Osteocyte (in vitro differentiated cells): ENCODE measurements around the gene COL4A6. TPM values are rescaled to one million over a fixed set of nuclear protein-coding genes. Genes with fewer than 3 reads are reported as not detected.

ENCODE experiments used
- DNase-seq: peaks from one replicate; pipeline ENCODE4 v3.0.0; 2021; ENCODE audit warnings: mixed read lengths; ENCODE audit not compliant: unreplicated experiment; ENCODE audit errors: extremely low spot score
- H3K27ac Mint-ChIP-seq: one replicate; pipeline ENCODE4 v1.8.0; 2021; ENCODE audit warnings: mild to moderate bottlenecking, mixed read lengths; ENCODE audit not compliant: unreplicated experiment
- H3K27me3 Mint-ChIP-seq: one replicate; pipeline ENCODE4 v1.8.0; 2021; ENCODE audit warnings: mixed read lengths; ENCODE audit not compliant: unreplicated experiment
- H3K36me3 Mint-ChIP-seq: one replicate; pipeline ENCODE4 v1.8.0; 2021; ENCODE audit warnings: mixed read lengths; ENCODE audit not compliant: unreplicated experiment
- H3K4me1 Mint-ChIP-seq: one replicate; pipeline ENCODE4 v1.8.0; 2021; ENCODE audit warnings: mixed read lengths; ENCODE audit not compliant: unreplicated experiment
- H3K4me3 Mint-ChIP-seq: one replicate; pipeline ENCODE4 v1.8.0; 2021; ENCODE audit warnings: mild to moderate bottlenecking, moderate library complexity, mixed read lengths; ENCODE audit not compliant: unreplicated experiment
- H3K9me3 Mint-ChIP-seq: one replicate; pipeline ENCODE4 v1.8.0; 2021; ENCODE audit warnings: mixed read lengths; ENCODE audit not compliant: unreplicated experiment
- CTCF ChIP-seq: fragments of 200-600 bp; sonication (generic); IDR thresholded peaks from 2 replicates; pipeline ENCODE4 v1.5.0; 2021; ENCODE audit warnings: antibody characterized with exemption, mild to moderate bottlenecking, moderate library complexity
- total RNA-seq: library from RNA; stranded (reverse); gene quantifications from 2 replicates; pipeline ENCODE4 v1.2.1, GENCODE V29; 2021

Gene COL4A6
- total RNA-seq, 1 donor from 2014 or later, result 36.2 TPM

DNA sequence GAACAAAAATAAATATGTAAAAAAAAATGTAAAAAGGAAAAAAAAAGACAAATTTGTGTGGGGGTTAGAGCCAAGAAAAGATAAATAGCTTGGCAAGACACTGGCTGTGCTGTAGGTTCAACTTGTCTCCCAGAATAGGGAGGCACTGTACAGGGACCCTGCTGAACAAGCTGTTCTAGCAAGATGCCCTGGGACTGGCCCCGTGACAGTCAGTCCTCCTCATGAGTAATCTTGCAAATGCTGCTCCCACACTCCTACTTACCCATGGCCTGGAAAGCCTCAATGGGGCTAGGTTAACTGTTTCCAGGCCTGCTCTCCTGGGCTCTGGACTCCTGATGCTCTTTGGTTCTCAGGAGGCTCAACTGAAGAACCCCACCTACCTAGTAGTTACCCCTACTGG, 239.8 kb downstream of the COL4A6 start:
- H3K27ac Mint-ChIP-seq, result no peak overlapping the region
- no peaks in the 10 kb centered on the region for H3K36me3 Mint-ChIP-seq
- DNase-seq, result no peak
- no peaks in the 10 kb centered on the region for H3K9me3 Mint-ChIP-seq
- no peaks in the 10 kb centered on the region for H3K4me1 Mint-ChIP-seq
- H3K4me3 Mint-ChIP-seq, result no peak overlapping the region
- H3K27me3 Mint-ChIP-seq, result no peaks in the 10 kb centered on the region
- TF ChIP-seq CTCF, result no peak

GRCh38 chrX:108186811-108187210, 251.4 kb downstream of the COL4A6 start:
- Mint-ChIP-seq H3K36me3 (peaks cover 23% of the 10 kb centered on the region), H3K4me1 (no peaks in the 10 kb centered on the region)

DNA sequence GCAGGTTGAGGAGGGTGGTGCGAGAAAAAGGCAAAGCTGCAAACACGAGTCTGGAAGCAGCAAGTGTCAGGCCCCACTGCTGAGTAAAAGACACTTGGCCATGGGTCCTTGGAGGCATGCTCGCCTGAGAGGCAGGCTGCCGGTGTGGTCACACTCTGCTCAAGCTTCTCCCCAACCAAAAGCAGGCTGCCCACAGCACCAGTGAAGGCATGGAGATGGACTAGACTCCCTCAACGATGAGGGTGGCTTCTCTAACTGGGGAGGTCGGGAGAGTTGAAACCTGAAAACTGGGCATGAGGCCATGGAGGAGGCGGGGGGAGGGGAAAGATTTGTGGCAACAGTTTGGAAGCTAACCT, 260.1 kb downstream of the COL4A6 start:
- H3K27ac Mint-ChIP-seq, result no peak overlapping the region
- no peak for TF ChIP-seq CTCF
- H3K27me3 Mint-ChIP-seq, result no peaks in the 10 kb centered on the region
- peaks cover 6% of the 10 kb centered on the region for H3K4me1 Mint-ChIP-seq
- H3K36me3 Mint-ChIP-seq, result peaks cover 8% of the 10 kb centered on the region
- no peaks in the 10 kb centered on the region for H3K9me3 Mint-ChIP-seq
- no peak overlapping the region for H3K4me3 Mint-ChIP-seq
- no peak for DNase-seq

More at GRCh38 chrX:108186811-108187210, 251.4 kb downstream of the COL4A6 start:
- DNase-seq, result no peak
- no peaks in the 10 kb centered on the region for H3K9me3 Mint-ChIP-seq
- no peaks in the 10 kb centered on the region for H3K27me3 Mint-ChIP-seq
- no peak for TF ChIP-seq CTCF
- H3K27ac Mint-ChIP-seq, result no peak overlapping the region
- H3K4me3 Mint-ChIP-seq, result no peak overlapping the region

- Mint-ChIP-seq H3K4me1 (peaks cover 6% of the 10 kb centered on the region), H3K9me3 (no peaks in the 10 kb centered on the region), H3K27me3 (no peaks in the 10 kb centered on the region), H3K36me3 (peaks cover 8% of the 10 kb centered on the region), H3K27ac (no peak overlapping the region), H3K4me3 (no peak overlapping the region)
- DNase-seq, result no peak
- no peak for TF ChIP-seq CTCF
Observed at GRCh38 chrX:108177351-108178142, 260.7 kb downstream of the COL4A6 start.

DNA sequence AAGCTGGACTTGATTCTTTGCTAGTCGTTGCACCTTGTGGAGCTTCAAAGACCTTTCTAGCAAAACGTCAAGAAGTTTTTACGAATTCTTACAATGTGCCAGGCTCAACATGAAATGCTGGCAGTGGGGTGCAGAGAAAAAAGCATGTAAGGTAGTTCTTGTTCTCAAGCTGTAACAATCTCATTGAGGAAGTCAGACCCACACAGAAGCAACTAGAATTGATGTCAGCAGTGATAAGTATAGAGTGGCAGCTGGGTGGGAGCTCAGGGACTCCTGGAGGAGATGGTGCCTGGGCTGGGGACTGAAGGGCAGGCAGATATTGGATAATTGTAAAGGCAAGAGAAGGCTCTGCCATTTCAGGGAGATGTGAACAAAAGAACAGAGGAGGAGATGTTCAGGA, 264.3 kb downstream of the COL4A6 start:
- H3K27me3 Mint-ChIP-seq, result no peaks in the 10 kb centered on the region
- H3K4me3 Mint-ChIP-seq, result no peak overlapping the region
- H3K36me3 Mint-ChIP-seq, result peaks cover 16% of the 10 kb centered on the region
- TF ChIP-seq CTCF, result no peak
- no peaks in the 10 kb centered on the region for H3K9me3 Mint-ChIP-seq
- peaks cover 6% of the 10 kb centered on the region for H3K4me1 Mint-ChIP-seq
- DNase-seq, result no peak
- no peak overlapping the region for H3K27ac Mint-ChIP-seq
